Thymus (tissue), 11 donors: ENCODE data around the gene FBXO17. TPM values are rescaled to one million over a fixed set of nuclear protein-coding genes. Genes with fewer than 3 reads are reported as not detected.

Source experiments
- DNase-seq, 9 donors: peaks; one replicate each; pipeline ENCODE4 v3.0.0-alpha.2; 2013; ENCODE audit warnings: low spot score in 9 of 9, low read depth in 6 of 9, missing footprints in 1 of 9
- H3K27ac ChIP-seq, 2 donors: one replicate each; pipeline ENCODE4 v1.5.1; 2013; ENCODE audit warnings: control low read depth in 1 of 2, low read depth in 1 of 2, low read length in 1 of 2, mild to moderate bottlenecking in 1 of 2, moderate library complexity in 1 of 2
- H3K27me3 ChIP-seq, 2 donors: one replicate each; pipeline ENCODE4 v1.5.1; 2013; ENCODE audit warnings: low read length in 1 of 2; ENCODE audit not compliant: control insufficient read depth in 2 of 2, insufficient read depth in 1 of 2
- H3K36me3 ChIP-seq, 2 donors: one replicate each; pipeline ENCODE4 v1.5.1; 2013; ENCODE audit warnings: low read length in 1 of 2, mild to moderate bottlenecking in 1 of 2, moderate library complexity in 1 of 2; ENCODE audit not compliant: control insufficient read depth in 2 of 2, insufficient read depth in 2 of 2
- H3K4me1 ChIP-seq, 2 donors: one replicate each; pipeline ENCODE4 v1.5.1; 2013; ENCODE audit warnings: low read length in 2 of 2; ENCODE audit not compliant: control insufficient read depth in 2 of 2, insufficient read depth in 2 of 2
- H3K4me3 ChIP-seq, 2 donors: one replicate each; pipeline ENCODE4 v1.5.1; 2013; ENCODE audit warnings: low read length in 2 of 2, control low read depth in 1 of 2, mild to moderate bottlenecking in 1 of 2
- H3K9me3 ChIP-seq, 2 donors: one replicate each; pipeline ENCODE4 v1.5.1; 2013; ENCODE audit warnings: low read length in 1 of 2, mild to moderate bottlenecking in 1 of 2; ENCODE audit not compliant: control insufficient read depth in 2 of 2, insufficient read depth in 1 of 2
- WGBS: extraction: QIAGEN DNeasy Blood & Tissue Kit; methylation state at CpG from one replicate; pipeline ENCODE4 v1.1.7; 2013; 5-methylcytosine and 5-hydroxymethylcytosine counted together
- polyA plus RNA-seq: library from polyadenylated mRNA; stranded (reverse); fragments of 200-250 nt; gene quantifications from one replicate; pipeline ENCODE4 v1.2.3, GENCODE V29; 2013
- total RNA-seq: library from RNA; stranded (reverse); fragments of 120-200 nt; gene quantifications from one replicate; pipeline ENCODE4 v1.2.4, GENCODE V29; 2013
- donor health status: healthy.

The FBXO17 gene
- total and polyA plus RNA-seq, 2 donors: 3.8 to 4.0 TPM

GRCh38 chr19:38915329-38916321, 59.9 kb downstream of the FBXO17 start:
- H3K27ac ChIP-seq: no peak overlapping the region
- peaks cover 0 to 4% of the 10 kb centered on the region in 2 donors for H3K36me3 ChIP-seq
- peaks cover 0 to 4% of the 10 kb centered on the region in 2 donors for H3K4me1 ChIP-seq
- WGBS: 97% methylated on average over 44 of the region's 44 CpGs
- H3K9me3 ChIP-seq: peaks cover 0 to 6% of the 10 kb centered on the region in 2 donors
- peaks cover 0 to 23% of the 10 kb centered on the region in 2 donors for H3K27me3 ChIP-seq
- no peak for DNase-seq
- H3K4me3 ChIP-seq: no peak overlapping the region

- peaks cover 0 to 6% of the 10 kb centered on the region in 2 donors for H3K9me3 ChIP-seq
- H3K36me3 ChIP-seq: peaks cover 0 to 9% of the 10 kb centered on the region in 2 donors
- H3K4me3 ChIP-seq: no peak overlapping the region
- peaks cover 0 to 4% of the 10 kb centered on the region in 2 donors for H3K4me1 ChIP-seq
- DNase-seq: no peak
- peaks cover 0 to 23% of the 10 kb centered on the region in 2 donors for H3K27me3 ChIP-seq
- H3K27ac ChIP-seq: no peak overlapping the region
- 97% methylated on average over 8 of the region's 8 CpGs for WGBS
Measured at GRCh38 chr19:38913958-38914357, 61.6 kb downstream of the FBXO17 start.

- Histone ChIP-seq H3K36me3 (peaks cover 2 to 9% of the 10 kb centered on the region in 2 donors), H3K4me1 (peaks cover 0 to 7% of the 10 kb centered on the region in 2 donors), H3K9me3 (peaks cover 0 to 6% of the 10 kb centered on the region in 2 donors), H3K4me3 (no peak overlapping the region), H3K27ac (no peak overlapping the region), H3K27me3 (peaks cover 0 to 23% of the 10 kb centered on the region in 2 donors)
- DNase-seq: no peak
- WGBS: 79% methylated on average over 12 of the region's 12 CpGs
Measured at GRCh38 chr19:38912600-38913514, 62.7 kb downstream of the FBXO17 start.

DNA sequence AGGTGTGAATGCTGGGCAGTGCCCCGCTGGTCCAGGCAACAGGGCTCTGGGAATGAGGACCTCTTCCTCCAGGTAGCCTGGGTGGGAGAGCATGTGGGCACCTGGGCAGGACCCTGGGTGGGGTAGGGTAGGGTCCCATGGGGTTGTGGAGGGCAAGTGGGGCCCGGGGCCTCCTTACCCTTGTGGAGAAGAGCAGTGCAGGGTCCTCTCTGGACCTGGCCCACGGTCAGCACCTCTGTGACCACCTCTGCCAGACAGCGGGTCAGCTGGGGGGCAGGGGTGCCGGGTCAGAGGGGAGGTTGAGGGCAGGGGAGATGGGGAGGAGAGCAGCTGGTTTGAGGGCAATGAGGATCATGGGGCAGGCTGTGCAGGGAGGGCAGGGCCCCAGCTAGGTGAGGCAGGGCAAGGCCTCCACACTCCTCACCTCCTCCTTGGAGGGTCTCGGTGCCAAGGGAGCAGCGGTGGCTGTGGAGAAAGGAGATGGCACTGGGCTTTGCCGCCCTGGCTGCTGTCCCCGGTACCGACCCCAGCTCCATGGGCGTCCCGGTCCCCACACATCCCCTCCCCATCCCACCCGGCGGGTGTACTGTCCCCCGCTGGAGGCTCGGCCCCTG, 64.0 kb downstream of the FBXO17 start:
- H3K4me1 ChIP-seq: peaks cover 0 to 7% of the 10 kb centered on the region in 2 donors
- no peak overlapping the region for H3K27ac ChIP-seq
- peaks cover 0 to 23% of the 10 kb centered on the region in 2 donors for H3K27me3 ChIP-seq
- WGBS: 82% methylated on average over 16 of the region's 16 CpGs
- H3K4me3 ChIP-seq: no peak overlapping the region
- DNase-seq: no peak
- peaks cover 12 to 22% of the 10 kb centered on the region in 2 donors for H3K36me3 ChIP-seq
- peaks cover 0 to 6% of the 10 kb centered on the region in 2 donors for H3K9me3 ChIP-seq

GRCh38 chr19:38910488-38910887, 65.1 kb downstream of the FBXO17 start:
- Histone ChIP-seq H3K36me3 (peaks cover 17 to 24% of the 10 kb centered on the region in 2 donors), H3K4me1 (peaks cover 0 to 7% of the 10 kb centered on the region in 2 donors), H3K9me3 (peaks cover 0 to 6% of the 10 kb centered on the region in 2 donors), H3K27me3 (peaks cover 0 to 23% of the 10 kb centered on the region in 2 donors), H3K27ac (no peak overlapping the region), H3K4me3 (no peak overlapping the region)
- DNase-seq: no peak
- 96% methylated on average over 12 of the region's 12 CpGs for WGBS

- DNase-seq: peak in 1 of 9 donors; percentile 33
- WGBS: 87% methylated on average over 10 of the region's 10 CpGs
Measured at GRCh38 chr19:38908911-38909310, 66.6 kb downstream of the FBXO17 start.

GRCh38 chr19:38907670-38908069, 67.9 kb downstream of the FBXO17 start:
- WGBS: 98% methylated on average over 12 of the region's 12 CpGs
- Histone ChIP-seq H3K4me1 (peaks cover 0 to 7% of the 10 kb centered on the region in 2 donors), H3K27me3 (peaks cover 0 to 18% of the 10 kb centered on the region in 2 donors), H3K36me3 (peaks cover 22 to 36% of the 10 kb centered on the region in 2 donors), H3K4me3 (no peak overlapping the region), H3K27ac (no peak overlapping the region), H3K9me3 (peaks cover 0 to 6% of the 10 kb centered on the region in 2 donors)
- no peak for DNase-seq

More at GRCh38 chr19:38908911-38909310, 66.6 kb downstream of the FBXO17 start:
- peaks cover 22 to 36% of the 10 kb centered on the region in 2 donors for H3K36me3 ChIP-seq
- H3K4me3 ChIP-seq: no peak overlapping the region
- no peak overlapping the region for H3K27ac ChIP-seq
- peaks cover 0 to 6% of the 10 kb centered on the region in 2 donors for H3K9me3 ChIP-seq
- H3K4me1 ChIP-seq: peaks cover 0 to 7% of the 10 kb centered on the region in 2 donors
- H3K27me3 ChIP-seq: peaks cover 0 to 23% of the 10 kb centered on the region in 2 donors

DNA sequence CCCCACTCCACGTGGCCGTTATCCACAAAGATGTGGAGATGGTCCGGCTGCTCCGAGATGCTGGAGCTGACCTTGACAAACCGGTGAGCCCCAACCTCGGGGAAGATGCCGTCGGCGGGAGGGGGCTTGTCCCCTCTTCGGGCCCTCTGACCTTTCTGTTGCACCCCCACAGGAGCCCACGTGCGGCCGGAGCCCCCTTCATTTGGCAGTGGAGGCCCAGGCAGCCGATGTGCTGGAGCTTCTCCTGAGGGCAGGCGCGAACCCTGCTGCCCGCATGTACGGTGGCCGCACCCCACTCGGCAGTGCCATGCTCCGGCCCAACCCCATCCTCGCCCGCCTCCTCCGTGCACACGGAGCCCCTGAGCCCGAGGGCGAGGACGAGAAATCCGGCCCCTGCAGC, 68.3 kb downstream of the FBXO17 start:
- Histone ChIP-seq H3K27ac (no peak overlapping the region), H3K4me3 (no peak overlapping the region), H3K36me3 (peaks cover 22 to 36% of the 10 kb centered on the region in 2 donors), H3K4me1 (peaks cover 0 to 7% of the 10 kb centered on the region in 2 donors), H3K27me3 (peaks cover 0 to 14% of the 10 kb centered on the region in 2 donors), H3K9me3 (peaks cover 0 to 6% of the 10 kb centered on the region in 2 donors)
- WGBS: 98% methylated on average over 29 of the region's 29 CpGs
- no peak for DNase-seq
